K562 (cell line): ENCODE data around the gene MDP1. TPM values are rescaled to one million over a fixed set of nuclear protein-coding genes. Genes with fewer than 3 reads are reported as not detected.
A peak's percentile ranks its signal among the peaks of the same experiment; 100 is the strongest.

Experiments
- CBFB ChIP-seq: sonication (generic); formaldehyde crosslinking; IDR thresholded peaks from 2 replicates; pipeline ENCODE4 v1.4.0; 2020; ENCODE audit warnings: mild to moderate bottlenecking, missing genetic modification reagents
- CXXC5 ChIP-seq: fragments of 250-450 bp; sonication (Bioruptor Pico); IDR thresholded peaks from 2 replicates; pipeline ENCODE4 v1.8.0; 2022; ENCODE audit warnings: inconsistent platforms, mild to moderate bottlenecking, moderate library complexity
- SAFB ChIP-seq: fragments of 200-400 bp; formaldehyde crosslinking; IDR thresholded peaks from 2 replicates; pipeline ENCODE4 v1.6.1; 2017; ENCODE audit warnings: low read depth, low read length, borderline replicate concordance
- ZNF282 ChIP-seq: sonication (generic); formaldehyde crosslinking; IDR thresholded peaks from 2 replicates; pipeline ENCODE4 v1.8.1; 2023; ENCODE audit warnings: missing genetic modification reagents
- polyA plus RNA-seq, 8 experiments: library from polyadenylated mRNA; depleted of rRNA in 4 of 8; stranded (reverse) in 5 of 8; unstranded in 3 of 8; fragments of >200 nt; fragmentation: Nextera tagmentation in 2 of 8; fragmentation: Illumina TruSeq in 1 of 8; extraction: Ambion mirVana in 2 of 8; extraction: Trizol in 1 of 8; gene quantifications; 2 replicates each; pipeline versions ENCODE4 v1.2.1 to v1.2.3, GENCODE V29; 2011 to 2014; ENCODE audit warnings: inconsistent platforms in 1 of 8, missing spikeins in 1 of 8
- total RNA-seq, 7 experiments: library from RNA; depleted of rRNA in 6 of 7; stranded (reverse); fragments of >200 nt in 6 of 7; fragmentation: Illumina TruSeq in 2 of 7; extraction: Trizol in 2 of 7; gene quantifications; 2 replicates each; pipeline versions ENCODE4 v1.2.1 to v1.2.3, GENCODE V29; 2011 to 2021; ENCODE audit warnings: low replicate concordance in 1 of 7
- TF ChIP-seq, protein P1 (sequence below), 2 experiments: fragments of 450-650 bp; formaldehyde crosslinking in 1 of 2; IDR thresholded peaks; 2 replicates each; pipeline versions ENCODE4 v1.4.0 to v1.6.1; 2014 to 2020; ENCODE audit warnings: mild to moderate bottlenecking in 2 of 2, borderline replicate concordance in 1 of 2, low read depth in 1 of 2
- TF ChIP-seq, protein P2 (sequence below): sonication (generic); formaldehyde crosslinking; IDR thresholded peaks from 2 replicates; pipeline ENCODE4 v1.8.0; 2022; ENCODE audit warnings: mild to moderate bottlenecking, missing genetic modification reagents
- TF ChIP-seq, protein P3 (sequence below): fragments of 450-650 bp; formaldehyde crosslinking; IDR thresholded peaks from 2 replicates; pipeline ENCODE4 v1.4.0; 2022; ENCODE audit warnings: missing genetic modification characterization
- TF ChIP-seq, protein P4 (sequence below): fragments of 250-450 bp; sonication (Bioruptor Pico); IDR thresholded peaks from 2 replicates; pipeline ENCODE4 v1.5.0; 2021; ENCODE audit warnings: mild to moderate bottlenecking, moderate library complexity
- TF ChIP-seq, protein P5 (sequence below): sonication (generic); formaldehyde crosslinking; IDR thresholded peaks from 2 replicates; pipeline ENCODE4 v1.8.0; 2023; ENCODE audit warnings: mild to moderate bottlenecking, missing genetic modification reagents

Gene MDP1
- total and polyA plus RNA-seq, 9 of the 15 experiments (the other 6 are each of a cell fraction or from before 2014, with no cell fraction given): 2.7 to 29.6 (median 11.0) TPM

DNA sequence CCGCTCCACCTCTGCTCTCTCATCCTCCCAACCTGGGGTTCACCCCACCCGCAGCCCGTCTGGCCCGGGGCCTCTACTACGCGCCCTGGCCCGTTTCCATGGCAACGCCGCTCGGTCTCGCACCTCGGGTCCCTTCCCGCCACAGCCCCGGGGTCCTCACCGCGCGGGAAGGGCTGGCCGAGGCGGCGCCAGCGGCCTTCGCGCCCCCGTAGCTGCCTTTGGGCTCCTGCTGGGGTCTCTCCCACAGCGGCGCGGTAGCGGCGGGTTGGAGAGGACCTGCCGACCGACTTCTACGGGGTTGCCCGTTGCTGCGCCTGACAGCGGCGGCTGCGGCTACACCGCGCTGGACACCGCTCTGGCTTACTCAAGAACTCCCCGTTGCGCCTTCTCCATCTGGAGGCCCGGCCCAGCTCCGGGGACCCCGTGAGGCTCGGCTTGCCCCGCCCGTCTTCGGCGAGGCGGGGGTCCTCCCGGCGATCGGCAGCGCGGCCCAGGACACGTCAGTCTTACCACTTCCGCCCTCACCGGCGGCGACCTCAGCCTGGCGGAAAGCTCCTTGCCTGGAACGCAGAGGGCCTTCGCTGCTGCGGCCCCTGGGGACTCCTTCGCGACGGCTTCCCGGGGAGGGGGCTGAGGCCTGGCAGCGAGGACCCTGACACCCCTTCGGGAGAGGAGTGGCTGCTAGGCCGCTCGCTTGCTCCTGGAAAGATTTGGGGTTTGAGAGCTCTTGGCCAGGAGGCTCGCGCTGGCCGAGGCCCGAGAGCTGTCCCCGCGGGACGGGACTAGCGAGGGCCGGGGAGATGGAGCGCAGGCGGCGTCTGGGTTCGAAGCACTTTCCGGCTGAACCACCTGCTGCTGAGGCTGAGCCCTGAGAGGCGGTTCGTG lies 20.4 kb downstream of the MDP1 start, which contains the start of gene TM9SF1 (continued):
- TF ChIP-seq, protein P1, sequence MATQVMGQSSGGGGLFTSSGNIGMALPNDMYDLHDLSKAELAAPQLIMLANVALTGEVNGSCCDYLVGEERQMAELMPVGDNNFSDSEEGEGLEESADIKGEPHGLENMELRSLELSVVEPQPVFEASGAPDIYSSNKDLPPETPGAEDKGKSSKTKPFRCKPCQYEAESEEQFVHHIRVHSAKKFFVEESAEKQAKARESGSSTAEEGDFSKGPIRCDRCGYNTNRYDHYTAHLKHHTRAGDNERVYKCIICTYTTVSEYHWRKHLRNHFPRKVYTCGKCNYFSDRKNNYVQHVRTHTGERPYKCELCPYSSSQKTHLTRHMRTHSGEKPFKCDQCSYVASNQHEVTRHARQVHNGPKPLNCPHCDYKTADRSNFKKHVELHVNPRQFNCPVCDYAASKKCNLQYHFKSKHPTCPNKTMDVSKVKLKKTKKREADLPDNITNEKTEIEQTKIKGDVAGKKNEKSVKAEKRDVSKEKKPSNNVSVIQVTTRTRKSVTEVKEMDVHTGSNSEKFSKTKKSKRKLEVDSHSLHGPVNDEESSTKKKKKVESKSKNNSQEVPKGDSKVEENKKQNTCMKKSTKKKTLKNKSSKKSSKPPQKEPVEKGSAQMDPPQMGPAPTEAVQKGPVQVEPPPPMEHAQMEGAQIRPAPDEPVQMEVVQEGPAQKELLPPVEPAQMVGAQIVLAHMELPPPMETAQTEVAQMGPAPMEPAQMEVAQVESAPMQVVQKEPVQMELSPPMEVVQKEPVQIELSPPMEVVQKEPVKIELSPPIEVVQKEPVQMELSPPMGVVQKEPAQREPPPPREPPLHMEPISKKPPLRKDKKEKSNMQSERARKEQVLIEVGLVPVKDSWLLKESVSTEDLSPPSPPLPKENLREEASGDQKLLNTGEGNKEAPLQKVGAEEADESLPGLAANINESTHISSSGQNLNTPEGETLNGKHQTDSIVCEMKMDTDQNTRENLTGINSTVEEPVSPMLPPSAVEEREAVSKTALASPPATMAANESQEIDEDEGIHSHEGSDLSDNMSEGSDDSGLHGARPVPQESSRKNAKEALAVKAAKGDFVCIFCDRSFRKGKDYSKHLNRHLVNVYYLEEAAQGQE (IDR thresholded peaks at IDR 0.05; ENCODE audit: borderline replicate concordance): no peak
- TF ChIP-seq, protein P1 (CRISPR knock-in tag; IDR thresholded peaks at IDR 0.05; ENCODE audit: low read depth): no peak
- TF ChIP-seq, protein P2, sequence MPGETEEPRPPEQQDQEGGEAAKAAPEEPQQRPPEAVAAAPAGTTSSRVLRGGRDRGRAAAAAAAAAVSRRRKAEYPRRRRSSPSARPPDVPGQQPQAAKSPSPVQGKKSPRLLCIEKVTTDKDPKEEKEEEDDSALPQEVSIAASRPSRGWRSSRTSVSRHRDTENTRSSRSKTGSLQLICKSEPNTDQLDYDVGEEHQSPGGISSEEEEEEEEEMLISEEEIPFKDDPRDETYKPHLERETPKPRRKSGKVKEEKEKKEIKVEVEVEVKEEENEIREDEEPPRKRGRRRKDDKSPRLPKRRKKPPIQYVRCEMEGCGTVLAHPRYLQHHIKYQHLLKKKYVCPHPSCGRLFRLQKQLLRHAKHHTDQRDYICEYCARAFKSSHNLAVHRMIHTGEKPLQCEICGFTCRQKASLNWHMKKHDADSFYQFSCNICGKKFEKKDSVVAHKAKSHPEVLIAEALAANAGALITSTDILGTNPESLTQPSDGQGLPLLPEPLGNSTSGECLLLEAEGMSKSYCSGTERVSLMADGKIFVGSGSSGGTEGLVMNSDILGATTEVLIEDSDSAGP: no peak
- TF ChIP-seq CBFB (CRISPR knock-in tag): peak; percentile 63; the same call in 1 of the 2 replicates
- TF ChIP-seq, protein P3, sequence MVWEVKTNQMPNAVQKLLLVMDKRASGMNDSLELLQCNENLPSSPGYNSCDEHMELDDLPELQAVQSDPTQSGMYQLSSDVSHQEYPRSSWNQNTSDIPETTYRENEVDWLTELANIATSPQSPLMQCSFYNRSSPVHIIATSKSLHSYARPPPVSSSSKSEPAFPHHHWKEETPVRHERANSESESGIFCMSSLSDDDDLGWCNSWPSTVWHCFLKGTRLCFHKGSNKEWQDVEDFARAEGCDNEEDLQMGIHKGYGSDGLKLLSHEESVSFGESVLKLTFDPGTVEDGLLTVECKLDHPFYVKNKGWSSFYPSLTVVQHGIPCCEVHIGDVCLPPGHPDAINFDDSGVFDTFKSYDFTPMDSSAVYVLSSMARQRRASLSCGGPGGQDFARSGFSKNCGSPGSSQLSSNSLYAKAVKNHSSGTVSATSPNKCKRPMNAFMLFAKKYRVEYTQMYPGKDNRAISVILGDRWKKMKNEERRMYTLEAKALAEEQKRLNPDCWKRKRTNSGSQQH (CRISPR knock-in tag): no peak
- peak; percentile 84 for TF ChIP-seq CXXC5
- no peak for TF ChIP-seq SAFB
- TF ChIP-seq ZNF282 (CRISPR knock-in tag): no peak
- TF ChIP-seq, protein P4, sequence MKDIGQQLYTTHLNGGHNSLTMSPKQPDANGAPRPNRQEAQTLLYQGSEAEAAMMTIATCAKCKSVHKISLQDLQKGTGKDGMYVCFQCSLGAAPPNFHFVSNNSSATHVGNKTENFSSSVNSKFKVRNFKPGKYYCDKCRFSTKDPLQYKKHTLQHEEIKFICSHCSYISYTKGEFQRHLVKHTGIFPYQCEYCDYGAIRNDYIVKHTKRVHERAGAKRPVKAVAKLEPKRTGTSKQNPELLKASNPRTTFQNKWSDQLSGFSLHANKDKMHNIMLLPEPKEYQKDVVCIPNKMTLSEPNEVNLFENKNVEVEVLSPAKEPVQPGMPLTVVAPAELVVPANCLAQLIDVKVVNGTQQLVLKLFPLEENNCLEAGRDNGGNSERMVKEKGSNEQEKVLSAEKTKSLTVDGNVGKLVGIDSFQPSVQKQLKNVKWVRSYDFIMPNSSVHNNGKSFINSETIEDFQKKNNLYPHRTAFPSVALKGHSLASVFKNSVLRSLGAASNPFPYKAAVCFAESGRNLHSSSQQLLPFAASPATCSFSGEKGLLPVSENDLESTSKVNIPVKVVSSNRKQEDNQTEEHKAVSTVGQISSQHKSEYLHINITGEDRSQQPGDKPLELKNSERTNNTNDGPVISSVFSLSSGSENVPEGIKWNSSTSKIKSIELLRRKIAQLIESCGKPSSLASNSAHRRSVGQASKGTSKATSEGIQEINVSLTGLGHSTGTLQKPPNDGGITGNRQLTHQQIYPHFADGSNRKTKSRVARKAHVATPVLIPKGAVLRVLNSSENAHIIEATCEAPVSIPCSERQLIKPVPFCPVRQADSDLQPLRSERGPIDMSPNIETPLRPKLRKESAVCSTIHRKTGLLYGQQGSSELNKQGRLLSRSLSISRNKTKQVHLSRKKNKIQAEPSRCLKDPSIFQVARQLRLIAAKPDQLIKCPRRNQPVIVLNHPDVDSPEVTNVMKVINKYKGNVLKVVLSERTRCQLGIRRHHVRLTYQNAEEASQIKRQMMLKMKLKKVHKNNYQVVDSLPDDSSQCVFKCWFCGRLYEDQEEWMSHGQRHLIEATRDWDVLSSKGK (CRISPR knock-in tag): no peak
- TF ChIP-seq, protein P5, sequence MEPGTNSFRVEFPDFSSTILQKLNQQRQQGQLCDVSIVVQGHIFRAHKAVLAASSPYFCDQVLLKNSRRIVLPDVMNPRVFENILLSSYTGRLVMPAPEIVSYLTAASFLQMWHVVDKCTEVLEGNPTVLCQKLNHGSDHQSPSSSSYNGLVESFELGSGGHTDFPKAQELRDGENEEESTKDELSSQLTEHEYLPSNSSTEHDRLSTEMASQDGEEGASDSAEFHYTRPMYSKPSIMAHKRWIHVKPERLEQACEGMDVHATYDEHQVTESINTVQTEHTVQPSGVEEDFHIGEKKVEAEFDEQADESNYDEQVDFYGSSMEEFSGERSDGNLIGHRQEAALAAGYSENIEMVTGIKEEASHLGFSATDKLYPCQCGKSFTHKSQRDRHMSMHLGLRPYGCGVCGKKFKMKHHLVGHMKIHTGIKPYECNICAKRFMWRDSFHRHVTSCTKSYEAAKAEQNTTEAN (CRISPR knock-in tag): no peak
